Measurements from ENCODE around the gene HRC.
"Not testable (repeated sequence)": the region's sequence is repeated elsewhere in the genome, so short reads cannot be mapped to it uniquely, and the experiment has no call there.

The HRC gene

DNA sequence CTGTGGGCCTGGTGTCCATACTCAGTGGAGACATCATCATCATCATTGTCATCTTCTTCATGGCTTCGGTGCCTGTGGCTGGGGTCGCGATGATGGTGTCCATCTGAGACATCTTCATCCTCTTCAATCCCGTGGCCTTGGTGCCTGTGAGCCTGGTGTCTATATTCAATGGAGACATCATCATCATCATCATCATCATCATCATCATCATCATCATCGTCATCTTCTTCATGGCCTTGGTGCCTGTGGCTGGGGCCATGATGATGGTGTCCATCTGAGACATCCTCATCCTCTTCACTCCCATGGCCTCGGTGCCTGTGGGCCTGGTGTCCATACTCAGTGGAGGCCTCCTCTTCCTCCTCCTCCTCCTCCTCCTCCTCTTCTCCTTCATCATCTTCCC lies 917 bp downstream of the HRC start:
- H3K9ac ChIP-seq (ENCODE audit: low read length) = no peak overlapping the region
- H3K36me3 ChIP-seq (ENCODE audit: control insufficient read depth, insufficient read depth, low read length) = no peaks in the 10 kb centered on the region
- no peak overlapping the region for H3K27ac ChIP-seq (ENCODE audit: low read depth, low read length)
- no peak overlapping the region for H3K4me3 ChIP-seq (ENCODE audit: low read length)
- H3K27me3 ChIP-seq (ENCODE audit: control insufficient read depth, insufficient read depth, low read length) = no peaks in the 10 kb centered on the region
- peaks cover 6% of the 10 kb centered on the region for H3K4me1 ChIP-seq (ENCODE audit: control insufficient read depth, insufficient read depth, low read length)

DNA sequence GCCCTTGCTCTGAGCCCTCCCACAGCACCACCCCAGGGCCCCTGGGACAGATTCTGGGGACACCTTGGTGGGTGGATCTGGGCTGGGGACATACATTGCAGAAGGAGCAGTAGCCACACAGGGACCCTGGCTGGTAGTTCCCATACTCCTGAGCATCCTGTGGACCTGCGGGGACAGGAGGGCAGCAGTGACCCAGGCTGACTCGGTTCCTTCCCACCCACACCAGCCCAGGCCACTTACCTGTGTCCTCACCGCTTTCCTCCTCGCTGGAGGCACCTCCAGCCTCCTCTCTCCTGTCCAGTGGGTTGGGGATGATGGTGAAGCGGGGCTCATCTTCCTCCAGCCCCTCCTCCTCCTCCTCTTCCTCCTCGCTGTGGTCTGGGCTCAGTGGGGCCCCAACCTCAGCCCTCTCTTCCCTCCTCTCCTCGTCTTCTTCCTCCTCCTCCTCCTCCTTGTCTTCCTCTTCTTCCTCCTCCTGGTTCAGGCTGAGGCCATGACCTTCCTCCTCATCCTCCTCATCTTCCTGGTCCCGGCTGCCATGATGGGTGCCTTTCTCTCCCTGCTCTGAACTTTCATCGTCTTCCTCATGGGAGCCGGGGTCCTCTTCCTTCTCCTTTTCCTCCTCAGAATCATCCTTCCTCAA lies 1.9 kb downstream of the HRC start:
- no peaks in the 10 kb centered on the region for H3K27me3 ChIP-seq (ENCODE audit: control insufficient read depth, insufficient read depth, low read length)
- H3K9ac ChIP-seq (ENCODE audit: low read length) = no peak overlapping the region
- no peak overlapping the region for H3K4me3 ChIP-seq (ENCODE audit: low read length)
- no peaks in the 10 kb centered on the region for H3K36me3 ChIP-seq (ENCODE audit: control insufficient read depth, insufficient read depth, low read length)
- no peak overlapping the region for H3K27ac ChIP-seq (ENCODE audit: low read depth, low read length)
- H3K4me1 ChIP-seq (ENCODE audit: control insufficient read depth, insufficient read depth, low read length) = peaks cover 7% of the 10 kb centered on the region

DNA sequence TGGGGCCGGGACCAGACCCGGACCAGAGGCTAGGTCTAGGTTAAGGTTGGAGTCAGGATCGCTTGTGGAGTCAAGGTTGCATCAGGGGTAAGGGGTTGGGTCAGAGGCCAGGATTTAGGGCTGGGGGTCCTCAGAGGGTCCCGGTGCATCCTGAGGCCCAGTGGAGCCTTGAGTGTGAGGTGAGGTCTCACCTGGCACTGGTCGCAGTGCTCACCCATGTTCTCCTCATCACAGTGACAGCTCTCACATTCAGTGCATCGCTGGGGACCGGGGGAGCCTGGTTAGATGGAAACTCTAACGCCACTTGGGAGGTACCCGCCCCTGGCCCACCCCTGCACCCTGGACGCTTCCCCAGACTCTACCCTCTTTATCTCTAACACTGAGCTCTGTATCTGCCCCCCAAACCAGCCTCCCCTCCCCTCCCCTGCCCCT lies 3.1 kb downstream of the HRC start:
- H3K27ac ChIP-seq (ENCODE audit: low read depth, low read length) = no peak overlapping the region
- H3K27me3 ChIP-seq (ENCODE audit: control insufficient read depth, insufficient read depth, low read length) = no peaks in the 10 kb centered on the region

DNA sequence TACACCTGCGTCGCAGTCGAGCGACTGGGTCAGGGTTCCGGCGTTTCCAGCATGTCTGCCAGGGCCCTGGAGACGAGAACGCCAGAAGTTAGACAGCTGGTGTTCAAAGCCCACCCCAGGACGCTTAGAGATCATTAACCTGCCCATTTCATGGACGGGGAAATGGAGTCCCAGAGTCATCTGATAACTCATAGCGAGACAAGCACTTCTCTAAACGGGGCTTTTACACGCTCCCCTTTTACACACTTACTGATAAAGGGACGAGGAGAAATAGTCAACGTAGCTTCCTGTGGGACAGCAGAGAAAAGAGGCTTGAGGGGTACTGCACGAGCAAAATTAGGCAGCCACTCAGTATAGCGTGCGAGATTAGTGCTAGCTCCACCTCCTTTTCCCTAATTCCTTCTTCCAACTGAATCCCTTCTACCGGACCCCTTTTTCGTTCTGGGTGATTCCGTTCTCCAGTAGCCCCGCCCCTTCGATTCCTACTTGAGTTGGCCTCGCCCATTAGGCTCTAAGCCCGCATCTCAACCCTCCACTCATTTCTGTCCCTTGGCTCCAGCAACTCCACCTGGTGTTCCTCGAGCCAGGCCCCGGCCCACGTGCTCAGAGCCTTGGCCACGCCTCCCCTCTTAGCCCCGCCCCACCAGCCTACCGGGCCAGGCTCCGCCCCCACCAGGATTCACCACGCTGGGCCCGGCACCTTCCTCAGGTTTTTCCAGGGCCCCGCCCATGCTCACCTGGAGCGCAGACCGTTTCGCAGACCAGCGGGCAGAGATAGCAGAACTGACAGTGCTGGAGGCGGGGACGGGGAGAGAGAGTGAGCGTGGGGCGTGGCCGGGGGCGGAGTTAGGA lies 3.7 kb downstream of the HRC start:
- Histone ChIP-seq H3K36me3 (ENCODE audit: control insufficient read depth, insufficient read depth, low read length) (no peaks in the 10 kb centered on the region), H3K9ac (ENCODE audit: low read length) (no peak overlapping the region), H3K4me3 (ENCODE audit: low read length) (peak overlapping the region; percentile 33), H3K27ac (ENCODE audit: low read depth, low read length) (no peak overlapping the region), H3K27me3 (ENCODE audit: control insufficient read depth, insufficient read depth, low read length) (no peaks in the 10 kb centered on the region), H3K4me1 (ENCODE audit: control insufficient read depth, insufficient read depth, low read length) (peaks cover 7% of the 10 kb centered on the region)

More for the DNA sequence above, 3.1 kb downstream of the HRC start:
- no peak overlapping the region for H3K9ac ChIP-seq (ENCODE audit: low read length)
- H3K4me1 ChIP-seq (ENCODE audit: control insufficient read depth, insufficient read depth, low read length) = peaks cover 7% of the 10 kb centered on the region
- H3K36me3 ChIP-seq (ENCODE audit: control insufficient read depth, insufficient read depth, low read length) = no peaks in the 10 kb centered on the region
- no peak overlapping the region for H3K4me3 ChIP-seq (ENCODE audit: low read length)

GRCh38 chr19:49150944-49151243 lies 4.3 kb downstream of the HRC start:
- Histone ChIP-seq H3K36me3 (ENCODE audit: control insufficient read depth, insufficient read depth, low read length) (no peaks in the 10 kb centered on the region), H3K27me3 (ENCODE audit: control insufficient read depth, insufficient read depth, low read length) (no peaks in the 10 kb centered on the region), H3K4me3 (ENCODE audit: low read length) (peak overlapping the region; percentile 81), H3K4me1 (ENCODE audit: control insufficient read depth, insufficient read depth, low read length) (peaks cover 7% of the 10 kb centered on the region), H3K27ac (ENCODE audit: low read depth, low read length) (no peak overlapping the region), H3K9ac (ENCODE audit: low read length) (no peak overlapping the region)

DNA sequence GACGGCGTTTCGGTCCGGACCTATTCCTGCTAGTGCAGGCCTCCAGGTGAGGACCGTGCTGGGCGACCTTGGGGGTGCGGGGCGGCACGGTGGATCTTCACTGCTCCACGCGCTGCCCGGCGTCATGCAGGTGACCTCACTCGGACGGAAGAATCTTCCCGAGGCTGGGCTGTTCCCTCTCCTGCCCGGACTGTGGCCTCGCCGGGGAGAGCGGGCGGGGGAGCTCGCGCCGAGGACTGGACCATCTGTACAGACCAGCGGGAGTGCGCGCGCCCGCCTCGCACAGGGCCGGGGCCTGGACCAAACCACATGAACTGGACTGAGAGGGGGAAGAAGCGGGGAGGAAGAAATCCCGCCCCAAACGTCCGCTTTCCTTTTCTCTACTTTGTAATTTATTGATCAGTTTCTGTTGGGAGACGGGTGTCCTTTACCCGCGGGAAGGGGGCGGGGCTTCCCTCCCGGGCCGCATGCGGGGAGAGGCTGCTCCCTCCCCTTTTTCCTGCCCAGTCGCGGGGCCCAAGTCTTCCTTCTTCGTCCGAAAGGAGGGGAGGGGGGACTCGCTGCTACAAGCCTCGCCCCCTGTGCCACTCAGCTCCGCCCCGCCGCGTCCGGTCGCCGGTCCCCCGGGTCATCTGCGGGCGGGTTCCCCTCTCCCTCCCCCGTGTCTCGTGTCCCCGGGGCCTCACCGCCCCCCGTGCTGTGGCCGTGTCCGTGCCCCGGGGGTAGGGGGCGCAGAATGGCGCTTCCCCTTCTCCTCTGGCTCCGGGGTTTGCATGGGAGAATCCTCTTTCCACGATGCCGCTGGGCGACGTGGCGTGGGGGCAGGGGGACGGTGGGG lies 4.9 kb downstream of the HRC start:
- Histone ChIP-seq H3K4me1 (ENCODE audit: control insufficient read depth, insufficient read depth, low read length) (peaks cover 7% of the 10 kb centered on the region), H3K27me3 (ENCODE audit: control insufficient read depth, insufficient read depth, low read length) (peaks cover 3% of the 10 kb centered on the region), H3K9ac (ENCODE audit: low read length) (peak overlapping the region; percentile 76), H3K36me3 (ENCODE audit: control insufficient read depth, insufficient read depth, low read length) (no peaks in the 10 kb centered on the region), H3K4me3 (ENCODE audit: low read length) (peak overlapping the region; percentile 81), H3K27ac (ENCODE audit: low read depth, low read length) (peak overlapping the region; percentile 72)

- Histone ChIP-seq H3K4me3 (ENCODE audit: low read length) (peak overlapping the region; percentile 81), H3K9ac (ENCODE audit: low read length) (peak overlapping the region; percentile 76), H3K27me3 (ENCODE audit: control insufficient read depth, insufficient read depth, low read length) (peaks cover 3% of the 10 kb centered on the region), H3K27ac (ENCODE audit: low read depth, low read length) (peak overlapping the region; percentile 72), H3K4me1 (ENCODE audit: control insufficient read depth, insufficient read depth, low read length) (peaks cover 7% of the 10 kb centered on the region), H3K36me3 (ENCODE audit: control insufficient read depth, insufficient read depth, low read length) (no peaks in the 10 kb centered on the region)
These were observed 5.5 kb downstream of the HRC start for GRCh38 chr19:49149652-49150105.

DNA sequence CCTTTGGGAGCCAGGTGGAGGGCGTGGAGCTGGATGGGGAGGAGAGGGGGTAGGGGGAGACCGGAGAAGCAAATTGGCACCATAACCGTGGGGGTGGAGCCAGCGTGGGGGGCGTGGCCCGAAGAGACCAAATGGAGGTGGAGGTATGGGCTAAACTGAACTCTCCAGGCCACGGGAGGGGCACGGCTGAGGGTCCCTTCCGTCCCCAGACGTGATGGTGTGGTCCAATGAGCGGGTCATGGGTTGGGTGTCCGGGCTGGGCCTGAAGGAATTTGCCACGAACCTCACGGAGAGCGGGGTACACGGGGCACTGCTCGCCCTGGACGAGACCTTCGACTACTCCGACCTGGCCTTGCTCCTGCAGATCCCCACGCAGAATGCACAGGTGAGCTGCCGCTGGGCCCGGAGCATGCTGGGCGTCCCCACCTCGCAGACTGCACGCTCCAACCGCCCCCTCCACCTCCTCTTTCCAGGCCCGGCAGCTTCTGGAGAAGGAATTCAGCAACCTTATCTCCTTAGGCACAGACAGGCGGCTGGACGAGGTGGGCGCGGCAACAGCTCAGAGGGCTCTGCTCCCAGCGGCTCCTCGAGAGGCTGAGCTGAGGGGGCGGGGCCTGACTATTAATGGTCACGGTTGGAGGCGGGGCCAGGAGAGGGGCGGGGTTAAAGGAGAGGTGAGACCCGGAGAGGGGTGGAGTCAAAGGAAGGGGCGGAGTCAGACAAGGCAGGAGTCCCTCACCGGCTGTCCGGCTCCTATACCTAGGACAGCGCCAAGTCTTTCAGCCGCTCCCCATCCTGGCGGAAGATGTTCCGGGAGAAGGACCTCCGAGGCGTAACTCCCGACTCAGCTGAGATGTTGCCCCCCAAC lies 6.2 kb downstream of the HRC start:
- peak overlapping the region; percentile 81 for H3K4me3 ChIP-seq (ENCODE audit: low read length)
- peaks cover 3% of the 10 kb centered on the region for H3K27me3 ChIP-seq (ENCODE audit: control insufficient read depth, insufficient read depth, low read length)
- H3K36me3 ChIP-seq (ENCODE audit: control insufficient read depth, insufficient read depth, low read length) = no peaks in the 10 kb centered on the region
- H3K4me1 ChIP-seq (ENCODE audit: control insufficient read depth, insufficient read depth, low read length) = peaks cover 7% of the 10 kb centered on the region
- peak overlapping the region; percentile 76 for H3K9ac ChIP-seq (ENCODE audit: low read length)
- peak overlapping the region; percentile 72 for H3K27ac ChIP-seq (ENCODE audit: low read depth, low read length)

DNA sequence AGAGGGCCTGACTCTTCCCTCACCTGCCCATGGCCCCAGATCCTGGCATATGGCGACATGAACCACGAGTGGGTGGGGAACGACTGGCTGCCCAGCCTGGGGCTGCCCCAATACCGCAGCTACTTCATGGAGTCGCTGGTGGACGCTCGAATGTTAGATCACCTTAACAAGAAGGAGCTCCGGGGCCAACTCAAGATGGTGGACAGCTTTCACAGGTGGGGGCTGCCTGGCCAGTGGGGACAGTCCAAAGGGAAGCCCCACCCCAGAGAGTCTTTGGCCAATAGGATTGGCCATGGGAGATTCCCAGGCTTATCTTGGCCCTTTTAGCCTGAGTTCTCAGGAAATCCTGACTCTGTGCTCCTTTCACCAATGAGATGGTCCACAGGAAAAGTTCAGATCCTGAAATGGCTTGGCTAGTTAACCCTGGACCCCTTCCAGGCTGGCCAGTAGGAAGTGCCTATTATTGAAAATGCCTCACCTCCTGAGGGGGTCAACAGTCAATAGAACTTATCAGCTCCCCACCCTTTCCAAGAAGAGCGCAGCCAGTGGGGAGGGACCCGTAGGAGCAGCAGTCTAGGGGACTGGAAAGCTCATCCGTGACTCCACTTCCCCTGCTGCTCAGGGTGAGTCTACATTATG lies 7.0 kb downstream of the HRC start:
- H3K27me3 ChIP-seq (ENCODE audit: control insufficient read depth, insufficient read depth, low read length) = peaks cover 3% of the 10 kb centered on the region
- H3K4me3 ChIP-seq (ENCODE audit: low read length) = peak overlapping the region; percentile 81
- no peaks in the 10 kb centered on the region for H3K36me3 ChIP-seq (ENCODE audit: control insufficient read depth, insufficient read depth, low read length)
- peaks cover 7% of the 10 kb centered on the region for H3K4me1 ChIP-seq (ENCODE audit: control insufficient read depth, insufficient read depth, low read length)
- no peak overlapping the region for H3K9ac ChIP-seq (ENCODE audit: low read length)
- H3K27ac ChIP-seq (ENCODE audit: low read depth, low read length) = no peak overlapping the region

DNA sequence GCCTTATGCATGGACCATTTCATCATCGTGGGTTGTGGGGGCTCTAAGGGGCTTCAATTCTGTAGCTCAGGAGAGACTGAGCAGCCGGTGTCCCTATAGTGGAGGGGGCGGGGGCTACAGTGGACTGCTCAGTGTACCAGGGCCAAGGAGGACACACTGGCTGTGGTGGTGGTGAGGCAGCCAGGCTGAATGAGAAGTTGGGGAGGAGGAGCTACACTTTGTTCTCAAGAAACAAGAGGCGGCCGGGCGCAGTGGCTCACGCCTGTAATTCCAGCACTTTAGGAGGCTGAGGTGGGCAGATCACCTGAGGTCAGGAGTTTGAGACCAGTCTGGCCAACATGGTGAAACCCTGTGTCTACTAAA lies 8.8 kb downstream of the HRC start:
- H3K4me3 ChIP-seq (ENCODE audit: low read length); H3K9ac ChIP-seq (ENCODE audit: low read length); H3K27me3 ChIP-seq (ENCODE audit: control insufficient read depth, insufficient read depth, low read length); H3K27ac ChIP-seq (ENCODE audit: low read depth, low read length); H3K4me1 ChIP-seq (ENCODE audit: control insufficient read depth, insufficient read depth, low read length); H3K36me3 ChIP-seq (ENCODE audit: control insufficient read depth, insufficient read depth, low read length): not testable (repeated sequence)

DNA sequence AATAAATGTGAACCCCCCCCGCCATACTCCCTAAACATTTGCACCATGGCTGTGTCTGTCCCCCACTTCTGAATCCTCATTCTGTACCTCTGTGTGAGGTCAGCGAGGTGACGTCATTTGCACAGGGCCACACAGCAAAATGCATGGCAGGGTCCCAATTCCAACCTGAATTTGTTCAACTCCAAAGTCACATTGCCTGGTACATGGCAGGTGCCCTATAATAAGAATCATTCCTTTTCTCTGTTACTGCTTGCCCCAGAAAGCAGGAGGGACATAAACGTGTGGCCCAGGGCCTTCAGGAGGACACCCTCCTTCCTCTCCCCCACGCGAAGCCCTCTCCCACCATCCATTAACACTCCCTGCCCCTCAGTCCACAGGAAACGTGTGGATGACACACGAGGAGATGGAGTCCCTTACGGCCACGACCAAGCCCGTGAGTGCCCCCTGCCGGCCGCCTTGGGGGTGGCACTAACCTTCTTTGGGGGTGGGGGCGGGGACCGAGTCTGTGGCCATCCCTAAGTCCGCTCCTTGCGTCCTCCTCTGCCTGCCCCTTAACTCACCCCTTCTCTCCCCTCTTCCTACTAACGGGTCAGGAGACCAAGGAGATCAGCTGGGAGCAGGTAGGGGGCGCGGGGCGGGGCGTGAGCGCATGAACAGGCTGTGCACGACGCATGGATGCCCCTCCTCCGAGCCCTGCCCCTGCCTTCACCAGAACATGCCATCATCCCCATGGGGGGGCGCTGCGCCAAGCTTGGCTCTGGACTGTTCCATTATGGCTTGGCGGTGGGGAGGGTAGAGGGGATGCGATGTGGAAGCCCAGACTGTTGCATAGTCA lies 9.4 kb downstream of the HRC start:
- peak overlapping the region; percentile 34 for H3K4me3 ChIP-seq (ENCODE audit: low read length)
- no peaks in the 10 kb centered on the region for H3K36me3 ChIP-seq (ENCODE audit: control insufficient read depth, insufficient read depth, low read length)
- H3K4me1 ChIP-seq (ENCODE audit: control insufficient read depth, insufficient read depth, low read length) = peaks cover 7% of the 10 kb centered on the region
- H3K27ac ChIP-seq (ENCODE audit: low read depth, low read length) = no peak overlapping the region
- H3K27me3 ChIP-seq (ENCODE audit: control insufficient read depth, insufficient read depth, low read length) = peaks cover 3% of the 10 kb centered on the region
- H3K9ac ChIP-seq (ENCODE audit: low read length) = no peak overlapping the region

Measured in rectal smooth muscle tissue (tissue), 1 donor.